Endothelial cell of umbilical vein (primary cell): ENCODE data around the gene PDGFRB. TPM values are rescaled to one million over a fixed set of nuclear protein-coding genes. Genes with fewer than 3 reads are reported as not detected.

Source experiments
- BruUV-seq: library from RNA; stranded (reverse); fragments of 400-500 nt; replicated peaks from 2 replicates; lab custom pipeline; 2021; lab: Mats Ljungman, UMichigan
- CTCF ChIA-PET: fragments of 300-600, 350-600 bp; sonication (Branson Sonifier 250); formaldehyde crosslinking; loops from one replicate; lab custom pipeline; 2021; ENCODE audit warnings: antibody characterized with exemption, inconsistent platforms; lab: Charles Lee
- POLR2A ChIA-PET: fragments of 300-600, 350-600 bp; sonication (Branson Sonifier 250); formaldehyde crosslinking; loops from one replicate; lab custom pipeline; 2021; ENCODE audit warnings: antibody characterized with exemption, inconsistent platforms; lab: Charles Lee
- DNase-seq: peaks from one replicate; pipeline ENCODE4 v3.0.0-alpha.2; 2011; ENCODE audit warnings: low read depth, low spot score
- FAIRE-seq: peaks from 2 replicates; lab custom pipeline; 2011; peaks lifted over from hg19 to GRCh38; lab: Jason Lieb, UNC
- H2AFZ ChIP-seq: 2 replicates; pipeline ENCODE4 v1.6.0; 2012; ENCODE audit warnings: low read depth, low read length, control low read depth, inconsistent platforms
- H3K27ac ChIP-seq: 2 replicates; pipeline ENCODE4 v1.5.1; 2011; ENCODE audit warnings: low read depth, mild to moderate bottlenecking, control low read depth, low read length, moderate library complexity; ENCODE audit not compliant: insufficient read depth
- H3K27me3 ChIP-seq, 2 experiments: 2 replicates each; pipeline versions ENCODE4 v1.6.0 to v1.6.1; 2011; ENCODE audit warnings: low read length in 2 of 2, mixed read lengths in 1 of 2; ENCODE audit not compliant: control insufficient read depth in 2 of 2, insufficient read depth in 2 of 2
- H3K36me3 ChIP-seq, 2 experiments: 2 replicates in 1 of 2; 3 replicates in 1 of 2; pipeline ENCODE4 v1.5.1; 2011; ENCODE audit warnings: low read length in 2 of 2, mild to moderate bottlenecking in 1 of 2, moderate library complexity in 1 of 2; ENCODE audit not compliant: control insufficient read depth in 2 of 2, insufficient read depth in 2 of 2; ENCODE audit errors: extremely low read depth in 1 of 2
- H3K4me1 ChIP-seq: 3 replicates; pipeline ENCODE4 v1.5.1; 2011; ENCODE audit warnings: mild to moderate bottlenecking, low read length; ENCODE audit not compliant: control insufficient read depth, insufficient read depth; ENCODE audit errors: extremely low read depth
- H3K4me2 ChIP-seq: 2 replicates; pipeline ENCODE4 v1.6.1; 2011; ENCODE audit warnings: low read length, control low read depth, mixed read lengths; ENCODE audit not compliant: insufficient read depth
- H3K4me3 ChIP-seq, 3 experiments: fragments of 200-600 bp in 1 of 3; sonication (generic), shearing (Covaris generic) in 1 of 3; replicated peaks in 1 of 3; 2 replicates each; pipeline ENCODE4 v1.5.1; 2011 to 2016; ENCODE audit warnings: control low read depth in 3 of 3, low read length in 3 of 3, mild to moderate bottlenecking in 2 of 3, inconsistent platforms in 1 of 3, low read depth in 1 of 3, moderate library complexity in 1 of 3; ENCODE audit not compliant: insufficient read depth in 1 of 3
- H3K79me2 ChIP-seq: 2 replicates; pipeline ENCODE4 v1.6.0; 2012; ENCODE audit warnings: low read length, inconsistent platforms; ENCODE audit not compliant: control insufficient read depth, insufficient read depth
- H3K9ac ChIP-seq: replicated peaks from 2 replicates; pipeline ENCODE3; 2011; ENCODE audit warnings: low read length, control low read depth; ENCODE audit not compliant: insufficient read depth; ENCODE audit errors: extremely low read depth
- H3K9me1 ChIP-seq: replicated peaks from 3 replicates; pipeline ENCODE4 v1.6.0; 2011; ENCODE audit warnings: mild to moderate bottlenecking, low read length; ENCODE audit not compliant: control insufficient read depth, insufficient read depth; ENCODE audit errors: extremely low read depth
- H3K9me3 ChIP-seq: replicated peaks from 2 replicates; pipeline ENCODE4 v1.5.1; 2012; ENCODE audit warnings: low read length, inconsistent platforms; ENCODE audit not compliant: control insufficient read depth, insufficient read depth
- H4K20me1 ChIP-seq: replicated peaks from 2 replicates; pipeline ENCODE3; 2011; ENCODE audit warnings: mild to moderate bottlenecking, low read length; ENCODE audit not compliant: control insufficient read depth, insufficient read depth; ENCODE audit errors: extremely low read depth
- EZH2 ChIP-seq: IDR thresholded peaks from 2 replicates; pipeline ENCODE4 v1.6.1; 2012; ENCODE audit warnings: borderline replicate concordance, low read depth, mild to moderate bottlenecking, moderate library complexity, low read length, inconsistent platforms; ENCODE audit not compliant: severe bottlenecking
- FOS ChIP-seq: IDR thresholded peaks from 2 replicates; pipeline ENCODE4 v1.6.1; 2011; ENCODE audit warnings: mild to moderate bottlenecking, low read length, moderate library complexity, borderline replicate concordance; ENCODE audit not compliant: insufficient read depth
- GATA2 ChIP-seq: IDR thresholded peaks from 2 replicates; pipeline ENCODE4 v1.7.0; 2011; ENCODE audit warnings: low read depth, mild to moderate bottlenecking, moderate library complexity, mixed read lengths, low read length; ENCODE audit not compliant: insufficient read length, insufficient read depth
- JUN ChIP-seq: IDR thresholded peaks from 2 replicates; pipeline ENCODE4 v1.6.1; 2011; ENCODE audit warnings: borderline replicate concordance, low read depth; ENCODE audit not compliant: insufficient read length, insufficient read depth
- MYC ChIP-seq: IDR thresholded peaks from one replicate; pipeline ENCODE4 v1.6.1; 2011; ENCODE audit warnings: mild to moderate bottlenecking, low read depth, low read length
- POLR2A ChIP-seq: IDR thresholded peaks from 2 replicates; pipeline ENCODE4 v1.6.1; 2012; ENCODE audit warnings: low read depth, mild to moderate bottlenecking, control low read depth, low read length
- POLR2AphosphoS5 ChIP-seq: IDR thresholded peaks from 2 replicates; pipeline ENCODE4 v1.6.1; 2012; ENCODE audit warnings: low read depth, mild to moderate bottlenecking, control low read depth, low read length, moderate library complexity; ENCODE audit not compliant: insufficient read depth
- dilution Hi-C: fragments of 300-500 bp; cut with MboI; formaldehyde crosslinking; loops from one replicate; pipeline ENCODE4 v1.15.0; 2019; ENCODE audit warnings: low sequenced_read_pairs; ENCODE audit not compliant: extremely low pct_ligation_motif_present
- intact Hi-C: fragments of 100-400 bp; cut with micrococcal nuclease; formaldehyde crosslinking; loops from one replicate; pipeline ENCODE4 v1.10.0; 2022
- polyA plus RNA-seq, 4 experiments: library from polyadenylated mRNA; depleted of rRNA in 3 of 4; stranded (reverse) in 3 of 4; unstranded in 1 of 4; fragments of >200 nt; gene quantifications; 2 replicates each; pipeline versions ENCODE4 v1.2.1 to v1.2.3, GENCODE V29; 2011 to 2012; ENCODE audit warnings: missing spikeins in 1 of 4
- total RNA-seq: library from RNA; stranded (reverse); gene quantifications from 2 replicates; pipeline ENCODE4 v1.2.3, GENCODE V29; 2021
- TF ChIP-seq, protein P1 (sequence below), 2 donors: IDR thresholded peaks; 1 replicate in 1 of 2; 2 replicates in 1 of 2; pipeline ENCODE4 v1.5.1; 2011; ENCODE audit warnings: low read length in 2 of 2, mild to moderate bottlenecking in 2 of 2, moderate library complexity in 2 of 2, control low read depth in 1 of 2, inconsistent platforms in 1 of 2, low read depth in 1 of 2; ENCODE audit not compliant: insufficient read depth in 1 of 2; ENCODE audit errors: extremely low read depth in 1 of 2
- TF ChIP-seq, protein P2 (sequence below): IDR thresholded peaks from 2 replicates; pipeline ENCODE4 v1.6.1; 2011; ENCODE audit not compliant: insufficient read depth, insufficient read length

Gene PDGFRB
- total and polyA plus RNA-seq, 2 donors (not counting 3 experiments of a cell fraction or from before 2014, with no cell fraction given), result 1.4 to 1.7 TPM

DNA sequence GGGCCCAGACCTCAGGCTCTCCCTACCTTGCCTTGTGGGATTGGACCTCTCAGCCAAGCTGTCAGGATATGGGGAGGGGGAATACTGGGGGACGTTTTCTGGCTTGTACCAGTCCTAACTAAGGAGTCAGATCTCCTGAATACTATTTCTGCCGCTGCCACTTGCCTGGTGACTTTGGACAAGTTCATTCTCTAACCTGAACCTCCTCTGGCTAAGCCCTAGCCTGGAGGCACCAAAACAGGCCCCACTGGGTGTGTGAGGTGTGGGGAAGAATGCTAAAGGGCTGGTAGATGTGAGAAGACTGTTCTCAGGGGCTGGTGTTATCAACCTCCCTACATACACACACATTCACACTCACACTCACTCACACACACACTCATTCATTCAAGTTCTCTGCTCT, 35.3 kb upstream of the PDGFRB start:
- intact Hi-C loops (no loop called here), dilution Hi-C loops (no loop called here)
- no peak overlapping the region for H3K4me2 ChIP-seq
- no peak overlapping the region for H2AFZ ChIP-seq
- no peaks in the 10 kb centered on the region for H3K79me2 ChIP-seq
- H3K4me3 ChIP-seq, result no peak overlapping the region
- ChIA-PET CTCF (interaction anchor here (2.6 kb wide), 1 partner anchor 15 kb away, joined by 10 read pairs; no protein-coding TSS in a partner anchor), POLR2A (no interaction called here)
- H3K9me3 ChIP-seq, result no peaks in the 10 kb centered on the region
- H4K20me1 ChIP-seq, result no peaks in the 10 kb centered on the region
- H3K27me3 ChIP-seq, result peaks cover 55 to 58% of the 10 kb centered on the region in 2 experiments
- no peak overlapping the region for H3K9ac ChIP-seq
- TF ChIP-seq MYC (no peak), POLR2A (no peak), EZH2 (no peak), FOS (no peak), GATA2 (no peak), JUN (no peak), POLR2AphosphoS5 (no peak)
- TF ChIP-seq, protein P1, sequence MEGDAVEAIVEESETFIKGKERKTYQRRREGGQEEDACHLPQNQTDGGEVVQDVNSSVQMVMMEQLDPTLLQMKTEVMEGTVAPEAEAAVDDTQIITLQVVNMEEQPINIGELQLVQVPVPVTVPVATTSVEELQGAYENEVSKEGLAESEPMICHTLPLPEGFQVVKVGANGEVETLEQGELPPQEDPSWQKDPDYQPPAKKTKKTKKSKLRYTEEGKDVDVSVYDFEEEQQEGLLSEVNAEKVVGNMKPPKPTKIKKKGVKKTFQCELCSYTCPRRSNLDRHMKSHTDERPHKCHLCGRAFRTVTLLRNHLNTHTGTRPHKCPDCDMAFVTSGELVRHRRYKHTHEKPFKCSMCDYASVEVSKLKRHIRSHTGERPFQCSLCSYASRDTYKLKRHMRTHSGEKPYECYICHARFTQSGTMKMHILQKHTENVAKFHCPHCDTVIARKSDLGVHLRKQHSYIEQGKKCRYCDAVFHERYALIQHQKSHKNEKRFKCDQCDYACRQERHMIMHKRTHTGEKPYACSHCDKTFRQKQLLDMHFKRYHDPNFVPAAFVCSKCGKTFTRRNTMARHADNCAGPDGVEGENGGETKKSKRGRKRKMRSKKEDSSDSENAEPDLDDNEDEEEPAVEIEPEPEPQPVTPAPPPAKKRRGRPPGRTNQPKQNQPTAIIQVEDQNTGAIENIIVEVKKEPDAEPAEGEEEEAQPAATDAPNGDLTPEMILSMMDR (IDR thresholded peaks at IDR 0.05; ENCODE audit: extremely low read depth in 1 of 2, insufficient read depth in 1 of 2, low read depth in 1 of 2, low read length in 2 of 2), result no peak
- TF ChIP-seq, protein P2, sequence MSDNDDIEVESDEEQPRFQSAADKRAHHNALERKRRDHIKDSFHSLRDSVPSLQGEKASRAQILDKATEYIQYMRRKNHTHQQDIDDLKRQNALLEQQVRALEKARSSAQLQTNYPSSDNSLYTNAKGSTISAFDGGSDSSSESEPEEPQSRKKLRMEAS, result no peak
- no TSS peak for BruUV-seq
- no peaks in the 10 kb centered on the region for H3K9me1 ChIP-seq
- no peaks in the 10 kb centered on the region for H3K4me1 ChIP-seq
- no peak for FAIRE-seq
- DNase-seq, result no peak
- H3K27ac ChIP-seq, result no peak overlapping the region
- no peaks in the 10 kb centered on the region for H3K36me3 ChIP-seq
